Lower leg skin (tissue), 3 donors: ENCODE data around the gene ILK.

Experiments used
- POLR2A ChIP-seq, 2 donors: fragments of 450-650 bp; IDR thresholded peaks; one replicate each; pipeline ENCODE4 v1.6.1; 2016 to 2017; ENCODE audit warnings: antibody characterized with exemption in 2 of 2, mild to moderate bottlenecking in 1 of 2, moderate library complexity in 1 of 2
- TF ChIP-seq, protein P1 (sequence below), 3 donors: fragments of 450-650 bp; IDR thresholded peaks; one replicate each; pipeline ENCODE4 v1.5.1; 2016; ENCODE audit warnings: antibody characterized with exemption in 3 of 3, mild to moderate bottlenecking in 3 of 3, moderate library complexity in 2 of 3

DNA sequence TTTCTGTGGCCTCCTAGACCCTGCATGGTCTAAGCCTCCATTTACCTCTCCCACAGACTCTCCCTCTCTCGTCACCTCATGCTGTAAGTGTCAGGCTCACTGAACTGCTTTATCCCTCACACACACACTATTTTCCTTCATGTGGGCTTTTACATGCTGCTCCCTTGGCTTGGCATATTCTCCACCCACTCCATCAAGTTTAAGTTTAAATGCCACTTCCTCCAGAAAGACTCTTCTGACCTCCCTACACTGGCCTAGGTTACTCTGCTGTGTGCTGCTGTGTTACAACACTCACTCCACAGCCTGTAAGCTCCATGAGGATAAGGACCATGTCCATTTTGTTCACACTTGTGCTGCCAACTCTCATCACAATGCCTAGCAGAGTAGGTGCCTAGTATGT, 49.5 kb downstream of the ILK start:
- TF ChIP-seq, protein P1, sequence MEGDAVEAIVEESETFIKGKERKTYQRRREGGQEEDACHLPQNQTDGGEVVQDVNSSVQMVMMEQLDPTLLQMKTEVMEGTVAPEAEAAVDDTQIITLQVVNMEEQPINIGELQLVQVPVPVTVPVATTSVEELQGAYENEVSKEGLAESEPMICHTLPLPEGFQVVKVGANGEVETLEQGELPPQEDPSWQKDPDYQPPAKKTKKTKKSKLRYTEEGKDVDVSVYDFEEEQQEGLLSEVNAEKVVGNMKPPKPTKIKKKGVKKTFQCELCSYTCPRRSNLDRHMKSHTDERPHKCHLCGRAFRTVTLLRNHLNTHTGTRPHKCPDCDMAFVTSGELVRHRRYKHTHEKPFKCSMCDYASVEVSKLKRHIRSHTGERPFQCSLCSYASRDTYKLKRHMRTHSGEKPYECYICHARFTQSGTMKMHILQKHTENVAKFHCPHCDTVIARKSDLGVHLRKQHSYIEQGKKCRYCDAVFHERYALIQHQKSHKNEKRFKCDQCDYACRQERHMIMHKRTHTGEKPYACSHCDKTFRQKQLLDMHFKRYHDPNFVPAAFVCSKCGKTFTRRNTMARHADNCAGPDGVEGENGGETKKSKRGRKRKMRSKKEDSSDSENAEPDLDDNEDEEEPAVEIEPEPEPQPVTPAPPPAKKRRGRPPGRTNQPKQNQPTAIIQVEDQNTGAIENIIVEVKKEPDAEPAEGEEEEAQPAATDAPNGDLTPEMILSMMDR (IDR thresholded peaks at IDR 0.05) = no peak
- no peak for TF ChIP-seq POLR2A (IDR thresholded peaks at IDR 0.05)
